ENCODE measurements around the gene TRPM6. TPM values are rescaled to one million over a fixed set of nuclear protein-coding genes. Genes with fewer than 3 reads are reported as not detected.

The TRPM6 gene
- total RNA-seq, 2 experiments from 2014 or later = not detected

DNA sequence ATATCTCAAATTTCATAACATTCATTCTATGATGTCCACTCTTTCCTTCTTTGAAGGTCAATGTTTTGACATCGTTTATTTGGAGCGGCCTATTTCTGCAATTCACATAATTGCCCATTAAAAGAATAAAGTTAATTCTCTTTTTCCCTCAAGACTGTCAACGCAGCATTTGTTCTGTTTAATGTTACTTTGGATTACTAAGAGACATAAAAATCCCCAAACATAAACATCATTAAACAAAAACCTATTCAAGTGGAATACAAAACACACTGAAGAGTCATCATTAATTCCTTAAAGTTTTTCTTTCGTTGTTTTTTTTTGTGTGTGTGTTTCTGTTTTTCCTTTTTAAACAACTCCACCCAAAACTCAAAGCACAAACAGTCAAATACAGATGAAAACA lies 151.1 kb downstream of the TRPM6 start:
- ChIA-PET CTCF (interaction anchor here (1.6 kb wide), 1 partner anchor 8 kb away, joined by 4 read pairs; no protein-coding TSS in a partner anchor), POLR2A (no interaction called here)
- Mint-ChIP-seq H3K36me3 (ENCODE audit: low read depth) (no peaks in the 10 kb centered on the region), H3K4me1 (ENCODE audit: low read depth) (no peaks in the 10 kb centered on the region), H3K27ac (no peak overlapping the region), H3K9me3 (no peaks in the 10 kb centered on the region), H3K4me3 (no peak overlapping the region), H3K27me3 (peaks cover 19% of the 10 kb centered on the region)
- Histone ChIP-seq H3K27ac (ENCODE audit: low read depth in 1 of 2, low read length in 2 of 2) (no peak overlapping the region), H3K9me3 (ENCODE audit: control insufficient read depth in 1 of 2, insufficient read depth in 1 of 2, low read length in 2 of 2) (no peaks in the 10 kb centered on the region), H3K4me1 (ENCODE audit: insufficient read depth, low read length) (no peaks in the 10 kb centered on the region), H3K36me3 (ENCODE audit: insufficient read depth, low read length) (no peaks in the 10 kb centered on the region), H3K27me3 (ENCODE audit: control insufficient read depth in 1 of 2, insufficient read depth in 2 of 2, low read length in 2 of 2) (peaks cover 0 to 3% of the 10 kb centered on the region in 2 experiments), H3K4me3 (ENCODE audit: low read length) (no peak overlapping the region)
- no peak for DNase-seq
- TF ChIP-seq, protein P1, sequence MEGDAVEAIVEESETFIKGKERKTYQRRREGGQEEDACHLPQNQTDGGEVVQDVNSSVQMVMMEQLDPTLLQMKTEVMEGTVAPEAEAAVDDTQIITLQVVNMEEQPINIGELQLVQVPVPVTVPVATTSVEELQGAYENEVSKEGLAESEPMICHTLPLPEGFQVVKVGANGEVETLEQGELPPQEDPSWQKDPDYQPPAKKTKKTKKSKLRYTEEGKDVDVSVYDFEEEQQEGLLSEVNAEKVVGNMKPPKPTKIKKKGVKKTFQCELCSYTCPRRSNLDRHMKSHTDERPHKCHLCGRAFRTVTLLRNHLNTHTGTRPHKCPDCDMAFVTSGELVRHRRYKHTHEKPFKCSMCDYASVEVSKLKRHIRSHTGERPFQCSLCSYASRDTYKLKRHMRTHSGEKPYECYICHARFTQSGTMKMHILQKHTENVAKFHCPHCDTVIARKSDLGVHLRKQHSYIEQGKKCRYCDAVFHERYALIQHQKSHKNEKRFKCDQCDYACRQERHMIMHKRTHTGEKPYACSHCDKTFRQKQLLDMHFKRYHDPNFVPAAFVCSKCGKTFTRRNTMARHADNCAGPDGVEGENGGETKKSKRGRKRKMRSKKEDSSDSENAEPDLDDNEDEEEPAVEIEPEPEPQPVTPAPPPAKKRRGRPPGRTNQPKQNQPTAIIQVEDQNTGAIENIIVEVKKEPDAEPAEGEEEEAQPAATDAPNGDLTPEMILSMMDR (IDR thresholded peaks at IDR 0.05) = no peak
- ATAC-seq (ENCODE audit: poor library complexity) = no peak
- intact Hi-C loops (cut with DNase I, micrococcal nuclease) = no loop called here

DNA sequence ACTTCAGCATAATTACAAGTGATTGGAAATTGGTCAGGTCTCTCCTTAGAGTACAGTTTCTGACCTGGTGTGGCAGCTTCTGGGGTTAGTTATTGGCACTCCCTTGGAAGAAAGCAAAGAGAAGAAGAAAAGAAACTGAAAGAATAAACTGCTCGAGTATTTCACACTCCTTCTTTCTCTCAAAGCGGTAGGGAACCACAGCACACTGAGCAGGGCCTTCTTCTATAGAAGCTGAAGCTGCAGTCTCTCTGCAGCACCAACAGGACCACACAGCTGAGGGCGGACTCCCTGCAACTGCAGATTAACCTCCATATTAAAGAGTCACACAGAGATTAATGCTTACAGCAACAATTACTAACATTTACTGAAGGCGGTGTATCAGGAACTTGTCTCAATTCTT lies 152.0 kb downstream of the TRPM6 start:
- Histone ChIP-seq H3K27me3 (ENCODE audit: control insufficient read depth in 1 of 2, insufficient read depth in 2 of 2, low read length in 2 of 2) (peaks cover 0 to under 1% of the 10 kb centered on the region in 2 experiments), H3K36me3 (ENCODE audit: insufficient read depth, low read length) (no peaks in the 10 kb centered on the region), H3K27ac (ENCODE audit: low read depth in 1 of 2, low read length in 2 of 2) (no peak overlapping the region), H3K4me3 (ENCODE audit: low read length) (no peak overlapping the region), H3K4me1 (ENCODE audit: insufficient read depth, low read length) (no peaks in the 10 kb centered on the region), H3K9me3 (ENCODE audit: control insufficient read depth in 1 of 2, insufficient read depth in 1 of 2, low read length in 2 of 2) (no peaks in the 10 kb centered on the region)
- Mint-ChIP-seq H3K36me3 (ENCODE audit: low read depth) (no peaks in the 10 kb centered on the region), H3K27ac (no peak overlapping the region), H3K9me3 (no peaks in the 10 kb centered on the region), H3K27me3 (peaks cover 12% of the 10 kb centered on the region), H3K4me1 (ENCODE audit: low read depth) (no peaks in the 10 kb centered on the region), H3K4me3 (no peak overlapping the region)
- ATAC-seq (ENCODE audit: poor library complexity) (no peak), DNase-seq (no peak)
- intact Hi-C loops (cut with DNase I, micrococcal nuclease) = no loop called here
- POLR2A ChIA-PET = no interaction called here
- TF ChIP-seq, protein P1 (IDR thresholded peaks at IDR 0.05) = no peak
- CTCF ChIA-PET = no interaction called here

DNA sequence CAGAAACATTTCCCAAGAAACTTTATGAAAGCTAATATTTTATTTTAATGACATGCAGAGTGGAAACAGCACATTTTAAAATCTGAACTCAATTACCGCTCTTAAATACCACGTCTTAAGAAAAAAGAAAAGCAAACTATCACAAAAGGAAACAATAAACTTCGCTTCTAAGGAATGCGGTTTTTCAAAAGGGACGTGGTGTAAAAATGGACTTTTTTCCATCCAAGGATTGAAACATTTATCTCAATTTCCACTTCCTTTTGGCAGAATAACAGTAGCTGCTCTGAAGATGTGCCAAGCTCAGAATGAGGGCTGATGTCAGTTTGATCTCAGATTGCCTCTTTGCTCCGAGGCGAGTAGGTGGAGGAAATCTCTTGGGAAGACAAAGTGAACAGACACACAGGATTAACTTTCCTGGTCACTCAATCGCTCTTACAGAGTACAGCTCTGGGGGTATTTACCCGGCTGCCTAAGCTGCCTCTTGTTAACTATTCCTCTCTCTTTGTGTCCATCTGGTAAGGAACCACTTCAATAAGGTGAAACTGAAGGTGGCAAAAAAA lies 158.5 kb downstream of the TRPM6 start:
- POLR2A ChIA-PET = no interaction called here

More for the DNA sequence above, 158.5 kb downstream of the TRPM6 start:
- no peaks in the 10 kb centered on the region for H3K9me3 Mint-ChIP-seq
- DNase-seq (no peak), ATAC-seq (ENCODE audit: poor library complexity) (no peak)
- H3K4me3 Mint-ChIP-seq = no peak overlapping the region
- H3K4me1 Mint-ChIP-seq (ENCODE audit: low read depth) = no peaks in the 10 kb centered on the region
- CTCF ChIA-PET = interaction anchor here (1.5 kb wide), 1 partner anchor 8 kb away, joined by 4 read pairs; no protein-coding TSS in a partner anchor
- H3K27me3 Mint-ChIP-seq = peaks cover 9% of the 10 kb centered on the region
- Histone ChIP-seq H3K4me1 (ENCODE audit: insufficient read depth, low read length) (no peaks in the 10 kb centered on the region), H3K9me3 (ENCODE audit: control insufficient read depth in 1 of 2, insufficient read depth in 1 of 2, low read length in 2 of 2) (no peaks in the 10 kb centered on the region), H3K27ac (ENCODE audit: low read depth in 1 of 2, low read length in 2 of 2) (no peak overlapping the region), H3K27me3 (ENCODE audit: control insufficient read depth in 1 of 2, insufficient read depth in 2 of 2, low read length in 2 of 2) (peaks cover 0 to 5% of the 10 kb centered on the region in 2 experiments), H3K4me3 (ENCODE audit: low read length) (no peak overlapping the region), H3K36me3 (ENCODE audit: insufficient read depth, low read length) (no peaks in the 10 kb centered on the region)
- TF ChIP-seq, protein P1 (IDR thresholded peaks at IDR 0.05) = no peak
- intact Hi-C loops (cut with DNase I, micrococcal nuclease) = no loop called here
- H3K36me3 Mint-ChIP-seq (ENCODE audit: low read depth) = no peaks in the 10 kb centered on the region
- no peak overlapping the region for H3K27ac Mint-ChIP-seq
